Muscle layer of duodenum (tissue), 2 donors: ENCODE data around the gene POLR1B.

Experiments
- H3K27ac ChIP-seq: one replicate; pipeline ENCODE4 v1.7.0; 2013; ENCODE audit warnings: mild to moderate bottlenecking, low read length
- H3K27me3 ChIP-seq: one replicate; pipeline ENCODE4 v1.7.0; 2013; ENCODE audit warnings: low read depth, mild to moderate bottlenecking, control low read depth, low read length
- H3K36me3 ChIP-seq, 2 donors: one replicate each; pipeline ENCODE4 v1.7.0; 2013; ENCODE audit warnings: low read length in 2 of 2, control low read depth in 1 of 2, mild to moderate bottlenecking in 1 of 2; ENCODE audit not compliant: insufficient read depth in 2 of 2, control insufficient read depth in 1 of 2
- H3K4me1 ChIP-seq, 2 donors: one replicate each; pipeline ENCODE4 v1.7.0; 2013; ENCODE audit warnings: low read length in 2 of 2, mild to moderate bottlenecking in 2 of 2, control low read depth in 1 of 2, moderate library complexity in 1 of 2; ENCODE audit not compliant: insufficient read depth in 2 of 2, control insufficient read depth in 1 of 2
- H3K4me3 ChIP-seq, 2 donors: one replicate each; pipeline ENCODE4 v1.7.0; 2013; ENCODE audit warnings: low read length in 2 of 2, low read depth in 1 of 2, mild to moderate bottlenecking in 1 of 2
- H3K9me3 ChIP-seq, 2 donors: one replicate each; pipeline ENCODE4 v1.7.0; 2013; ENCODE audit warnings: low read length in 2 of 2, control low read depth in 1 of 2, mild to moderate bottlenecking in 1 of 2; ENCODE audit not compliant: control insufficient read depth in 1 of 2
- donor health status: healthy.

POLR1B gene

GRCh38 chr2:112584134-112584890 is 42.0 kb downstream of the POLR1B start, which contains the start of gene CHCHD5:
Gene CHCHD5, plus strand, starts transcription at chr2:112584609. Its CDS starts 39 bp downstream, at chr2:112584648.
- H3K4me1 ChIP-seq, result peaks cover 7 to 20% of the 10 kb centered on the region in 2 donors
- peaks cover 18 to 27% of the 10 kb centered on the region in 2 donors for H3K36me3 ChIP-seq
- peak within 1 kb of the TSS; percentile 97 for H3K27ac ChIP-seq
- H3K27me3 ChIP-seq, result no peaks in the 10 kb centered on the region
- no peaks in the 10 kb centered on the region for H3K9me3 ChIP-seq
- H3K4me3 ChIP-seq, result peak within 1 kb of the TSS; percentile 64 to 77

GRCh38 chr2:112584891-112585250 is 42.6 kb downstream of the POLR1B start:
- Histone ChIP-seq H3K4me1 (peaks cover 7 to 20% of the 10 kb centered on the region in 2 donors), H3K27ac (peak overlapping the region; percentile 97), H3K9me3 (no peaks in the 10 kb centered on the region)

GRCh38 chr2:112585400-112585799 is 43.1 kb downstream of the POLR1B start:
- peaks cover 18 to 27% of the 10 kb centered on the region in 2 donors for H3K36me3 ChIP-seq
- peak overlapping the region; percentile 64 to 77 for H3K4me3 ChIP-seq
- H3K27ac ChIP-seq, result peak overlapping the region; percentile 97
- H3K9me3 ChIP-seq, result no peaks in the 10 kb centered on the region
- H3K27me3 ChIP-seq, result no peaks in the 10 kb centered on the region
- peaks cover 7 to 20% of the 10 kb centered on the region in 2 donors for H3K4me1 ChIP-seq

More at GRCh38 chr2:112584891-112585250, 42.6 kb downstream of the POLR1B start:
- Histone ChIP-seq H3K27me3 (no peaks in the 10 kb centered on the region), H3K36me3 (peaks cover 18 to 27% of the 10 kb centered on the region in 2 donors), H3K4me3 (peak overlapping the region; percentile 64 to 77)

DNA sequence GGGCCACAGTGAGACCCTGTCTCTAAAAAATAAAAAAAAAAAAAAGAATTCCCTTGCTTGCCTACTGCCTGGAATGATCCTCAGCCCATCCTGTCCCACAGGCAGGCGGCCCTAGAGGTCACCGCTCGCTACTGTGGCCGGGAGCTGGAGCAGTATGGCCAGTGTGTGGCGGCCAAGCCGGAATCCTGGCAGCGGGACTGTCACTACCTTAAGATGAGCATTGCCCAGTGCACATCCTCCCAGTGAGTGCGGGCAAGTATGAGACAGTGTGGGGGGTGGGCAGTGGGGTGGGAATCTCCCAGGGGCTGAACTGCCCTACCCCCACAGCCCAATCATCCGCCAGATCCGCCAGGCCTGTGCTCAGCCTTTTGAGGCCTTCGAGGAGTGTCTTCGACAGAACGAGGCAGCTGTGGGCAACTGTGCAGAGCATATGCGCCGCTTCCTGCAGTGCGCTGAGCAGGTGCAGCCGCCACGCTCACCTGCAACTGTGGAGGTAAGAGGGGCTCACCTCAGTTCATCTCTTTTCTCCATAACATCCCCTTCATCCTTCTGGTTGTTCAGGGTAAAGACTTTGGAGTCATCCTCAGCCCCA is 43.7 kb downstream of the POLR1B start:
- no peaks in the 10 kb centered on the region for H3K9me3 ChIP-seq
- no peak overlapping the region for H3K27ac ChIP-seq
- no peaks in the 10 kb centered on the region for H3K27me3 ChIP-seq
- H3K4me3 ChIP-seq, result no peak overlapping the region
- peaks cover 7 to 20% of the 10 kb centered on the region in 2 donors for H3K4me1 ChIP-seq
- peaks cover 18 to 32% of the 10 kb centered on the region in 2 donors for H3K36me3 ChIP-seq

DNA sequence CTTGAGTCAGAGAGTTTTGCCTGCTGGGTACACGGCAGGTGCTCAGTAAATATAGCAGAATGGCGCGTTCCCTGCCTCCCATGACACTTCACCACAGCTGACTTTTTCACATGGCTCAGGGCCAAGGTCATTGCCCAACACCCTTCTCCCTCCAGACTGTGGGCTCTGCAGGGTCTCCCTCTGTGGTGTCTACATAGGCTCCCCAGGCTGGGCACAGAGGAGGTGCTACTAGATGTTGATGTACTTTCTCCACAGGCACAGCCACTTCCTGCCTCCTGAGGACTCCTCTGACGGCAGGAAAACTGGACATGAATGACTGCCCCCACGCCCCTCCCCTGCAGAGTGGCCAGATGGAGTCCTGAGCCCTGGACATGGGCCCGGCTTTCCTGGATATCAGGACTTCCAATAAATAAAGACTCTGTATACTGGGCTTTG is 46.4 kb downstream of the POLR1B start:
- H3K27me3 ChIP-seq, result no peaks in the 10 kb centered on the region

DNA sequence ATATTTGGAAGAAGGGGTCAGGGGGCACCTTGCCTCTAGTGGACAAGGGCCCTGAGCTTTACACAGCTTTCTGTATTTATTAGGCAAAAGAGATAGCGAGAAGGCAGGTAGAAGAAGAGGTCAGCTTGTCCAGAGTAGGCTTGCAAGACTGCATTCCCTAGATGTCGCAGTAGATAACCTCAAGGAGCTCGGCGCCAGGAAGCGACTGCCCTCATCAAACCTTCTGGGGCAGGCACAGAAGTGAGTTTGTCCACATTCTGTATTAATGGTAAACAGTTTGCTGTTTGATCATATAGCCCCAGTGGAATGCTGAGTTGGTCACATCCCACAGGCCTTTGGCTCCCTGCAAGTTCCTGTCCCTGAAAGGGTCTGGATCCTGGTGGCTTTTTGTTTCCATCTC is 49.1 kb downstream of the POLR1B start:
- Histone ChIP-seq H3K4me3 (no peak overlapping the region), H3K36me3 (peaks cover 15 to 37% of the 10 kb centered on the region in 2 donors), H3K9me3 (no peaks in the 10 kb centered on the region), H3K27me3 (no peaks in the 10 kb centered on the region), H3K4me1 (peaks cover 0 to 2% of the 10 kb centered on the region in 2 donors), H3K27ac (no peak overlapping the region)

More for the DNA sequence above, 46.4 kb downstream of the POLR1B start:
- H3K4me1 ChIP-seq, result peaks cover 6 to 20% of the 10 kb centered on the region in 2 donors
- peaks cover 18 to 33% of the 10 kb centered on the region in 2 donors for H3K36me3 ChIP-seq
- H3K27ac ChIP-seq, result no peak overlapping the region
- no peak overlapping the region for H3K4me3 ChIP-seq
- no peaks in the 10 kb centered on the region for H3K9me3 ChIP-seq

GRCh38 chr2:112593736-112594135 is 51.5 kb downstream of the POLR1B start:
- H3K36me3 ChIP-seq, result peaks cover 0 to 17% of the 10 kb centered on the region in 2 donors
- no peaks in the 10 kb centered on the region for H3K27me3 ChIP-seq
- H3K27ac ChIP-seq, result no peak overlapping the region
- H3K4me3 ChIP-seq, result no peak overlapping the region
- H3K4me1 ChIP-seq, result no peaks in the 10 kb centered on the region
- no peaks in the 10 kb centered on the region for H3K9me3 ChIP-seq

- no peaks in the 10 kb centered on the region for H3K9me3 ChIP-seq
- no peak overlapping the region for H3K27ac ChIP-seq
- no peaks in the 10 kb centered on the region for H3K27me3 ChIP-seq
- peaks cover 0 to 8% of the 10 kb centered on the region in 2 donors for H3K36me3 ChIP-seq
- no peak overlapping the region for H3K4me3 ChIP-seq
- peaks cover 0 to 5% of the 10 kb centered on the region in 2 donors for H3K4me1 ChIP-seq
These were observed 55.5 kb downstream of the POLR1B start for GRCh38 chr2:112597537-112598322.

GRCh38 chr2:112600634-112601033 is 58.4 kb downstream of the POLR1B start:
- H3K27ac ChIP-seq, result no peak overlapping the region
- no peaks in the 10 kb centered on the region for H3K36me3 ChIP-seq
- no peaks in the 10 kb centered on the region for H3K9me3 ChIP-seq
- no peak overlapping the region for H3K4me3 ChIP-seq
- peaks cover 0 to 5% of the 10 kb centered on the region in 2 donors for H3K4me1 ChIP-seq
- no peaks in the 10 kb centered on the region for H3K27me3 ChIP-seq

GRCh38 chr2:112601754-112602153 is 59.5 kb downstream of the POLR1B start:
- H3K36me3 ChIP-seq, result no peaks in the 10 kb centered on the region
- H3K27me3 ChIP-seq, result no peaks in the 10 kb centered on the region
- H3K4me1 ChIP-seq, result peaks cover 0 to 5% of the 10 kb centered on the region in 2 donors
- no peak overlapping the region for H3K4me3 ChIP-seq
- no peak overlapping the region for H3K27ac ChIP-seq
- no peaks in the 10 kb centered on the region for H3K9me3 ChIP-seq

DNA sequence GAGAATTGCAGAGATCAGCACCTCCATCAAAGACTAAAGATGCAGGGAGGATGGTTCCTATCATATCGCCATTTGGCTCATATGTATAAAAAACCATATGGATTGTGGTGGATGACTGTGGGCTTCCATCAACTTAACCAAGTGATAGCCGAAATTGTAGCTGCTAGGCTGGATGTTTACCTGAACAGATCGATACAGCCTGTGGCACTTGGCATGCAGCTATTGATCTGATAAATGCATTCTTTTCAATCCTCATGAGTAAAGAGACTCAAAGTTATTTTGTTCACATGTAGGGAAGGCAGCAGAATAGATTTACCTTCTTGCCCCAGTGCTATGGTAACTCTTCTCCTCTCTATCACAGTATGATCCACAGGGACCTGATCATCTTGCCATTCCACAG is 60.7 kb downstream of the POLR1B start:
- Histone ChIP-seq H3K4me1 (peaks cover 0 to 5% of the 10 kb centered on the region in 2 donors), H3K36me3 (no peaks in the 10 kb centered on the region)

More for the DNA sequence above, 60.7 kb downstream of the POLR1B start:
- H3K4me3 ChIP-seq, result no peak overlapping the region
- H3K9me3 ChIP-seq, result no peaks in the 10 kb centered on the region
- no peaks in the 10 kb centered on the region for H3K27me3 ChIP-seq
- H3K27ac ChIP-seq, result no peak overlapping the region
